ENCODE data around the gene RASGRF1. TPM values are rescaled to one million over a fixed set of nuclear protein-coding genes. Genes with fewer than 3 reads are reported as not detected.

RASGRF1 gene
- total RNA-seq, 1 donor from 2014 or later = not detected

- Histone ChIP-seq H3K4me3 (no peak overlapping the region), H3K9me3 (no peaks in the 10 kb centered on the region), H3K4me1 (no peaks in the 10 kb centered on the region), H3K27ac (no peak overlapping the region), H3K36me3 (no peaks in the 10 kb centered on the region), H3K27me3 (no peaks in the 10 kb centered on the region)
- intact Hi-C loops (cut with DNase I) = no loop called here
- no peak for DNase-seq (ENCODE audit: extremely low spot score in 2 of 2)
- TF ChIP-seq, protein P1, sequence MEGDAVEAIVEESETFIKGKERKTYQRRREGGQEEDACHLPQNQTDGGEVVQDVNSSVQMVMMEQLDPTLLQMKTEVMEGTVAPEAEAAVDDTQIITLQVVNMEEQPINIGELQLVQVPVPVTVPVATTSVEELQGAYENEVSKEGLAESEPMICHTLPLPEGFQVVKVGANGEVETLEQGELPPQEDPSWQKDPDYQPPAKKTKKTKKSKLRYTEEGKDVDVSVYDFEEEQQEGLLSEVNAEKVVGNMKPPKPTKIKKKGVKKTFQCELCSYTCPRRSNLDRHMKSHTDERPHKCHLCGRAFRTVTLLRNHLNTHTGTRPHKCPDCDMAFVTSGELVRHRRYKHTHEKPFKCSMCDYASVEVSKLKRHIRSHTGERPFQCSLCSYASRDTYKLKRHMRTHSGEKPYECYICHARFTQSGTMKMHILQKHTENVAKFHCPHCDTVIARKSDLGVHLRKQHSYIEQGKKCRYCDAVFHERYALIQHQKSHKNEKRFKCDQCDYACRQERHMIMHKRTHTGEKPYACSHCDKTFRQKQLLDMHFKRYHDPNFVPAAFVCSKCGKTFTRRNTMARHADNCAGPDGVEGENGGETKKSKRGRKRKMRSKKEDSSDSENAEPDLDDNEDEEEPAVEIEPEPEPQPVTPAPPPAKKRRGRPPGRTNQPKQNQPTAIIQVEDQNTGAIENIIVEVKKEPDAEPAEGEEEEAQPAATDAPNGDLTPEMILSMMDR (IDR thresholded peaks at IDR 0.05) = no peak
- TF ChIP-seq POLR2AphosphoS5 (IDR thresholded peaks at IDR 0.05; ENCODE audit: insufficient read depth in 1 of 2, low read depth in 1 of 2) = no peak
- no peak for TF ChIP-seq POLR2A (IDR thresholded peaks at IDR 0.05)
These were observed 48.2 kb downstream of the RASGRF1 start for GRCh38 chr15:79042213-79042928.

GRCh38 chr15:79041601-79042168 lies 48.9 kb downstream of the RASGRF1 start:
- intact Hi-C loops (cut with DNase I) = no loop called here
- H3K27me3 ChIP-seq = no peaks in the 10 kb centered on the region
- no peaks in the 10 kb centered on the region for H3K9me3 ChIP-seq
- H3K4me1 ChIP-seq = no peaks in the 10 kb centered on the region
- no peak for DNase-seq (ENCODE audit: extremely low spot score in 2 of 2)
- no peak overlapping the region for H3K4me3 ChIP-seq
- H3K27ac ChIP-seq = no peak overlapping the region
- TF ChIP-seq POLR2A (IDR thresholded peaks at IDR 0.05) = no peak
- no peak for TF ChIP-seq POLR2AphosphoS5 (IDR thresholded peaks at IDR 0.05; ENCODE audit: insufficient read depth in 1 of 2, low read depth in 1 of 2)
- TF ChIP-seq, protein P1 (IDR thresholded peaks at IDR 0.05) = no peak
- no peaks in the 10 kb centered on the region for H3K36me3 ChIP-seq

GRCh38 chr15:79037848-79038247 lies 52.7 kb downstream of the RASGRF1 start:
- TF ChIP-seq, protein P1 (IDR thresholded peaks at IDR 0.05) = no peak
- no peak for TF ChIP-seq POLR2AphosphoS5 (IDR thresholded peaks at IDR 0.05; ENCODE audit: insufficient read depth in 1 of 2, low read depth in 1 of 2)
- TF ChIP-seq POLR2A (IDR thresholded peaks at IDR 0.05) = no peak
- DNase-seq (ENCODE audit: extremely low spot score in 2 of 2) = no peak
- Histone ChIP-seq H3K4me3 (no peak overlapping the region), H3K4me1 (no peaks in the 10 kb centered on the region), H3K27ac (no peak overlapping the region), H3K9me3 (no peaks in the 10 kb centered on the region), H3K27me3 (no peaks in the 10 kb centered on the region), H3K36me3 (no peaks in the 10 kb centered on the region)
- intact Hi-C loops (cut with DNase I) = no loop called here

DNA sequence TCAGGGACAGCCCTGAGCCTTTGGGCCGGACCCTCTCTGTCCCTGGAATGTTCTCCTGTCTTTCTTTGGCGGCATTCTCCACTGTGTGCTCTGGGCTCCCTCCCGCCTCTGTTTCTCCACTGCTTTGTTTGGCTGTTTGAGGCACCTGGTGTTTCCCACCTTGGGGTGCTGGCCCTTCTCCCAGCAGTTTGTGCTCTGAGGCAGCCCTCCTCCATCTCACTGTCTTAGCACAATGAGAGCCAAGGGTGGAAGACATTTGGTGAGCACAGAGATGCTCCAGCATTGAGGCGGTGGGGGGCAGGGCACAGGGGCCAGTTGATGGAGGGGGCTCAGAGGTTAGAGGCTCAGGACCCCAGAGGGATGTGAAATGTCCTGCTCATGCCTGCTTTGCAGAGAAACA lies 54.3 kb downstream of the RASGRF1 start:
- TF ChIP-seq POLR2A (IDR thresholded peaks at IDR 0.05) = no peak
- TF ChIP-seq, protein P1 (IDR thresholded peaks at IDR 0.05) = no peak
- TF ChIP-seq POLR2AphosphoS5 (IDR thresholded peaks at IDR 0.05; ENCODE audit: insufficient read depth in 1 of 2, low read depth in 1 of 2) = no peak
- H3K9me3 ChIP-seq = no peaks in the 10 kb centered on the region
- H3K4me3 ChIP-seq = no peak overlapping the region
- intact Hi-C loops (cut with DNase I) = no loop called here
- H3K36me3 ChIP-seq = no peaks in the 10 kb centered on the region
- no peak for DNase-seq (ENCODE audit: extremely low spot score in 2 of 2)
- no peaks in the 10 kb centered on the region for H3K4me1 ChIP-seq
- no peak overlapping the region for H3K27ac ChIP-seq
- H3K27me3 ChIP-seq = no peaks in the 10 kb centered on the region

- Histone ChIP-seq H3K4me1 (no peaks in the 10 kb centered on the region), H3K27me3 (no peaks in the 10 kb centered on the region), H3K36me3 (no peaks in the 10 kb centered on the region), H3K4me3 (no peak overlapping the region), H3K9me3 (no peaks in the 10 kb centered on the region), H3K27ac (no peak overlapping the region)
- intact Hi-C loops (cut with DNase I) = no loop called here
- TF ChIP-seq POLR2A (IDR thresholded peaks at IDR 0.05) (no peak), POLR2AphosphoS5 (IDR thresholded peaks at IDR 0.05; ENCODE audit: insufficient read depth in 1 of 2, low read depth in 1 of 2) (no peak)
- TF ChIP-seq, protein P1 (IDR thresholded peaks at IDR 0.05) = no peak
- no peak for DNase-seq (ENCODE audit: extremely low spot score in 2 of 2)
These were observed 54.8 kb downstream of the RASGRF1 start for GRCh38 chr15:79035814-79036213.
